GM12873 (cell line): ENCODE results near the gene TSEN15.

Experiments
- CTCF ChIP-seq: IDR thresholded peaks from 2 replicates; pipeline ENCODE4 v1.5.1; 2012; ENCODE audit warnings: low read depth, mild to moderate bottlenecking, moderate library complexity, low read length, control low read depth; ENCODE audit not compliant: insufficient read depth; ENCODE audit errors: missing control alignments

The TSEN15 gene

GRCh38 chr1:184021728-184022127 is 29.8 kb upstream of the TSEN15 start:
- no peak for TF ChIP-seq CTCF

GRCh38 chr1:184022668-184023067 is 28.9 kb upstream of the TSEN15 start:
- no peak for TF ChIP-seq CTCF

- TF ChIP-seq CTCF = no peak
These were observed 28.4 kb upstream of the TSEN15 start for GRCh38 chr1:184023171-184023570.

GRCh38 chr1:184025242-184025675 is 26.3 kb upstream of the TSEN15 start:
- TF ChIP-seq CTCF = no peak

- TF ChIP-seq CTCF = no peak
These were observed 23.5 kb upstream of the TSEN15 start for GRCh38 chr1:184027826-184028695.

GRCh38 chr1:184028854-184029623 is 22.5 kb upstream of the TSEN15 start:
- TF ChIP-seq CTCF = no peak

GRCh38 chr1:184030433-184031091 is 21.0 kb upstream of the TSEN15 start:
- no peak for TF ChIP-seq CTCF
